ENCODE data around the gene TPPP3. TPM values are rescaled to one million over a fixed set of nuclear protein-coding genes. Genes with fewer than 3 reads are reported as not detected.
"Not testable (repeated sequence)": the region's sequence is repeated elsewhere in the genome, so short reads cannot be mapped to it uniquely, and the experiment has no call there.

Gene TPPP3
- total RNA-seq, 1 donor from 2014 or later: 29.7 TPM

- DNase-seq: no peak
- Histone ChIP-seq H3K36me3 (no peaks in the 10 kb centered on the region), H3K27me3 (no peaks in the 10 kb centered on the region), H3K4me1 (peaks cover under 1% of the 10 kb centered on the region), H3K9me3 (no peaks in the 10 kb centered on the region), H3K4me3 (no peak overlapping the region), H3K27ac (no peak overlapping the region)
- no peak for TF ChIP-seq CTCF (IDR thresholded peaks at IDR 0.05)
- intact Hi-C loops (cut with DNase I): no loop called here
- no peak for ATAC-seq
Observed at GRCh38 chr16:67370661-67371060, 22.6 kb downstream of the TPPP3 start.

GRCh38 chr16:67364600-67365235 is 28.6 kb downstream of the TPPP3 start:
- Histone ChIP-seq H3K4me1 (peaks cover 10% of the 10 kb centered on the region), H3K36me3 (no peaks in the 10 kb centered on the region), H3K4me3 (peak overlapping the region; percentile 17), H3K27ac (peak overlapping the region; percentile 38), H3K27me3 (no peaks in the 10 kb centered on the region), H3K9me3 (no peaks in the 10 kb centered on the region)
- no peak for DNase-seq
- ATAC-seq: peak; percentile 72
- TF ChIP-seq CTCF (IDR thresholded peaks at IDR 0.05): no peak
- intact Hi-C loops (cut with DNase I): no loop called here

- no peak for ATAC-seq
- intact Hi-C loops (cut with DNase I): no loop called here
- H3K27ac ChIP-seq: no peak overlapping the region
- H3K4me1 ChIP-seq: peaks cover 10% of the 10 kb centered on the region
- no peaks in the 10 kb centered on the region for H3K27me3 ChIP-seq
- no peaks in the 10 kb centered on the region for H3K36me3 ChIP-seq
- H3K4me3 ChIP-seq: no peak overlapping the region
- H3K9me3 ChIP-seq: no peaks in the 10 kb centered on the region
- TF ChIP-seq CTCF (IDR thresholded peaks at IDR 0.05): no peak
- no peak for DNase-seq
Observed at GRCh38 chr16:67361038-67361437, 32.3 kb downstream of the TPPP3 start.

- H3K4me3 ChIP-seq; H3K9me3 ChIP-seq; DNase-seq; ATAC-seq; H3K4me1 ChIP-seq; H3K27me3 ChIP-seq; intact Hi-C loops (cut with DNase I); H3K36me3 ChIP-seq; H3K27ac ChIP-seq: not testable (repeated sequence)
Observed at GRCh38 chr16:67359540-67360269, 33.6 kb downstream of the TPPP3 start.

GRCh38 chr16:67357561-67357960 is 35.7 kb downstream of the TPPP3 start:
- no peak for DNase-seq
- no peaks in the 10 kb centered on the region for H3K36me3 ChIP-seq
- no peak for TF ChIP-seq CTCF (IDR thresholded peaks at IDR 0.05)
- H3K27me3 ChIP-seq: no peaks in the 10 kb centered on the region
- no peaks in the 10 kb centered on the region for H3K9me3 ChIP-seq
- intact Hi-C loops (cut with DNase I): no loop called here
- H3K27ac ChIP-seq: no peak overlapping the region
- ATAC-seq: peak; percentile 35
- no peaks in the 10 kb centered on the region for H3K4me1 ChIP-seq
- H3K4me3 ChIP-seq: no peak overlapping the region

- DNase-seq (no peak), ATAC-seq (no peak)
- Histone ChIP-seq H3K27ac (no peak overlapping the region), H3K36me3 (no peaks in the 10 kb centered on the region), H3K9me3 (no peaks in the 10 kb centered on the region), H3K4me3 (no peak overlapping the region), H3K4me1 (no peaks in the 10 kb centered on the region), H3K27me3 (no peaks in the 10 kb centered on the region)
- TF ChIP-seq CTCF (IDR thresholded peaks at IDR 0.05): no peak
- intact Hi-C loops (cut with DNase I): no loop called here
Observed at GRCh38 chr16:67356396-67356795, 36.9 kb downstream of the TPPP3 start.

- DNase-seq; H3K4me1 ChIP-seq; ATAC-seq; H3K4me3 ChIP-seq; intact Hi-C loops (cut with DNase I); H3K27me3 ChIP-seq; H3K9me3 ChIP-seq; H3K36me3 ChIP-seq; H3K27ac ChIP-seq: not testable (repeated sequence)
Observed at GRCh38 chr16:67352463-67352862, 40.8 kb downstream of the TPPP3 start.
